ENCODE measurements around the gene ZBTB46. TPM values are rescaled to one million over a fixed set of nuclear protein-coding genes. Genes with fewer than 3 reads are reported as not detected.

The ZBTB46 gene
- total RNA-seq, 1 donor from 2014 or later = 13.1 TPM

- ATAC-seq (no peak), DNase-seq (no peak)
- intact Hi-C loops (cut with micrococcal nuclease) = no loop called here
These were observed 87.7 kb downstream of the ZBTB46 start for GRCh38 chr20:63743210-63743970.

- ATAC-seq (no peak), DNase-seq (no peak)
- intact Hi-C loops (cut with micrococcal nuclease) = no loop called here
These were observed 88.6 kb downstream of the ZBTB46 start for GRCh38 chr20:63742381-63743024.

GRCh38 chr20:63741676-63742380, 89.2 kb downstream of the ZBTB46 start:
- intact Hi-C loops (cut with micrococcal nuclease) = no loop called here
- no peak for ATAC-seq
- DNase-seq = no peak

GRCh38 chr20:63741354-63741675, 89.7 kb downstream of the ZBTB46 start:
- no peak for DNase-seq
- ATAC-seq = no peak
- intact Hi-C loops (cut with micrococcal nuclease) = no loop called here

GRCh38 chr20:63740627-63741353, 90.3 kb downstream of the ZBTB46 start:
- intact Hi-C loops (cut with micrococcal nuclease) = no loop called here
- ATAC-seq = peak; percentile 80

GRCh38 chr20:63740070-63740626, 90.9 kb downstream of the ZBTB46 start:
- DNase-seq (peak; percentile 78), ATAC-seq (peak; percentile 11)
- intact Hi-C loops (cut with micrococcal nuclease) = no loop called here

More at GRCh38 chr20:63740627-63741353, 90.3 kb downstream of the ZBTB46 start:
- DNase-seq = peak; percentile 97

GRCh38 chr20:63739130-63740069, 91.7 kb downstream of the ZBTB46 start, which contains the start of gene SLC2A4RG:
Gene SLC2A4RG, plus strand, starts transcription at chr20:63739776. Its CDS starts 137 bp downstream, at chr20:63739913.
- peak; percentile 93 for DNase-seq
- ATAC-seq = peak; percentile 69
- intact Hi-C loops (cut with micrococcal nuclease) = no loop called here

GRCh38 chr20:63738687-63739129, 92.4 kb downstream of the ZBTB46 start:
- DNase-seq = peak; percentile 86
- intact Hi-C loops (cut with micrococcal nuclease) = no loop called here
- peak; percentile 57 for ATAC-seq

GRCh38 chr20:63737945-63738686, 92.9 kb downstream of the ZBTB46 start:
- ATAC-seq (no peak), DNase-seq (no peak)
- intact Hi-C loops (cut with micrococcal nuclease) = no loop called here

GRCh38 chr20:63737695-63737944, 93.4 kb downstream of the ZBTB46 start:
- intact Hi-C loops (cut with micrococcal nuclease) = no loop called here
- DNase-seq = no peak

GRCh38 chr20:63736893-63737694, 94.0 kb downstream of the ZBTB46 start:
- no peak for ATAC-seq
- intact Hi-C loops (cut with micrococcal nuclease) = no loop called here

More at GRCh38 chr20:63737695-63737944, 93.4 kb downstream of the ZBTB46 start:
- no peak for ATAC-seq

GRCh38 chr20:63735859-63736718, 95.0 kb downstream of the ZBTB46 start, which contains the start of gene LIME1:
Gene LIME1, plus strand, starts transcription at chr20:63736664. Its CDS starts 886 bp downstream, at chr20:63737550.
- DNase-seq (peak; percentile 45), ATAC-seq (no peak)
- intact Hi-C loops (cut with micrococcal nuclease) = no loop called here

More at GRCh38 chr20:63736893-63737694, 94.0 kb downstream of the ZBTB46 start:
- peak; percentile 32 for DNase-seq

- DNase-seq (peak; percentile 34), ATAC-seq (no peak)
- intact Hi-C loops (cut with micrococcal nuclease) = no loop called here
These were observed 95.9 kb downstream of the ZBTB46 start for GRCh38 chr20:63734946-63735858.

- intact Hi-C loops (cut with micrococcal nuclease) = no loop called here
- no peak for ATAC-seq
These were observed 96.7 kb downstream of the ZBTB46 start for GRCh38 chr20:63734111-63734945.

More at GRCh38 chr20:63734111-63734945, 96.7 kb downstream of the ZBTB46 start:
- DNase-seq = peak; percentile 24

Data from left ventricle myocardium superior (tissue), 1 donor.